ENCODE measurements around the gene ABCF1.

Gene ABCF1

Small RNAs within 50 kb of the gene (small RNA-seq; reads per million reads assigned to genes)
- 200 reads per million, percentile 94 among the genes with 10 or more reads in this experiment for gene MIR877 (ENCODE audit: low read depth)

Data from mesenchymal stem cell (in vitro differentiated cells and primary cell).